Tibial artery (tissue), 4 donors: ENCODE results near the gene QSOX1.

ENCODE experiments used
- DNase-seq, 2 donors: peaks; one replicate each; pipeline ENCODE4 v3.0.0-alpha.2; 2019
- H3K27ac ChIP-seq, 2 donors: fragments of 200-600 bp; sonication (generic) in 1 of 2; 1 replicate in 1 of 2; 2 replicates in 1 of 2; pipeline ENCODE4 v1.5.1; 2018 to 2019; ENCODE audit warnings: mild to moderate bottlenecking in 1 of 2
- H3K27me3 ChIP-seq, 2 donors: fragments of 200-600 bp; sonication (generic) in 1 of 2; one replicate each; pipeline versions ENCODE4 v1.5.1 to v1.6.0; 2016 to 2019
- H3K36me3 ChIP-seq, 3 donors: fragments of 200-600 bp; sonication (generic) in 2 of 3; one replicate each; pipeline ENCODE4 v1.5.1; 2016 to 2019; ENCODE audit warnings: mild to moderate bottlenecking in 2 of 3
- H3K4me1 ChIP-seq, 4 donors: fragments of 200-600 bp; sonication (generic) in 2 of 4; 1 replicate in 3 of 4; 2 replicates in 1 of 4; pipeline ENCODE4 v1.5.1; 2016 to 2019
- H3K4me3 ChIP-seq, 2 donors: fragments of 200-600 bp; sonication (generic) in 1 of 2; 1 replicate in 1 of 2; 2 replicates in 1 of 2; pipeline ENCODE4 v1.5.1; 2018 to 2019; ENCODE audit warnings: mild to moderate bottlenecking in 2 of 2
- H3K9me3 ChIP-seq, 3 donors: fragments of 200-600 bp; sonication (generic) in 1 of 3; one replicate each; pipeline ENCODE4 v1.5.1; 2016 to 2019
- intact Hi-C: fragments of 100-400 bp; cut with DNase I; formaldehyde crosslinking; loops from one replicate; pipeline ENCODE4 v1.15.0; 2023; ENCODE audit warnings: low total_unique reads
- TF ChIP-seq, protein P1 (sequence below), 2 experiments: fragments of 200-600 bp in 1 of 2; fragments of 450-650 bp in 1 of 2; IDR thresholded peaks; one replicate each; pipeline ENCODE4 v1.5.1; 2017 to 2019; ENCODE audit warnings: antibody characterized with exemption in 2 of 2, mild to moderate bottlenecking in 1 of 2, moderate library complexity in 1 of 2

QSOX1 gene

DNA sequence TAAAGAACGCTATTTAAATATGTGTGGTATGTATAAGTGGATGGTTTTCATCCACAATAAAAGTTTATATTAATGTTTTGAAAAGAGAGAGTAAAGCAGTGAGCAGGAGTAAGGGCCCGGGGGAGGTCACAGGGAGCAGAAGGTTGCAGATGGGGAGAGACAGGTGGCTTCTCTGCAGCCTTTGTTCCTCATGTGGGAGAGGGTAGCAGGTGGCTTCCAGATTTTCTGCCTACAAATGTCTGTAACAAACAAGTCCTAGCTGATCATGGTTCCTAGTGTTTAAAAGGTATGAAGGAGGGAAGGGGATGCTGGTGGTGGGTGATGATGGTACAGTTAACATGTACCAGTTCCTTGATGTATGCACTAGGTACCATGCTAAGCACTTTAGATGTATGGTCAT lies 18.8 kb downstream of the QSOX1 start:
- H3K4me1 ChIP-seq: peaks cover 0 to 13% (median 12%) of the 10 kb centered on the region in 4 donors
- TF ChIP-seq, protein P1, sequence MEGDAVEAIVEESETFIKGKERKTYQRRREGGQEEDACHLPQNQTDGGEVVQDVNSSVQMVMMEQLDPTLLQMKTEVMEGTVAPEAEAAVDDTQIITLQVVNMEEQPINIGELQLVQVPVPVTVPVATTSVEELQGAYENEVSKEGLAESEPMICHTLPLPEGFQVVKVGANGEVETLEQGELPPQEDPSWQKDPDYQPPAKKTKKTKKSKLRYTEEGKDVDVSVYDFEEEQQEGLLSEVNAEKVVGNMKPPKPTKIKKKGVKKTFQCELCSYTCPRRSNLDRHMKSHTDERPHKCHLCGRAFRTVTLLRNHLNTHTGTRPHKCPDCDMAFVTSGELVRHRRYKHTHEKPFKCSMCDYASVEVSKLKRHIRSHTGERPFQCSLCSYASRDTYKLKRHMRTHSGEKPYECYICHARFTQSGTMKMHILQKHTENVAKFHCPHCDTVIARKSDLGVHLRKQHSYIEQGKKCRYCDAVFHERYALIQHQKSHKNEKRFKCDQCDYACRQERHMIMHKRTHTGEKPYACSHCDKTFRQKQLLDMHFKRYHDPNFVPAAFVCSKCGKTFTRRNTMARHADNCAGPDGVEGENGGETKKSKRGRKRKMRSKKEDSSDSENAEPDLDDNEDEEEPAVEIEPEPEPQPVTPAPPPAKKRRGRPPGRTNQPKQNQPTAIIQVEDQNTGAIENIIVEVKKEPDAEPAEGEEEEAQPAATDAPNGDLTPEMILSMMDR (IDR thresholded peaks at IDR 0.05): no peak
- H3K4me3 ChIP-seq: no peak overlapping the region
- H3K9me3 ChIP-seq: no peaks in the 10 kb centered on the region
- DNase-seq: no peak
- peaks cover 0 to 7% (median 0%) of the 10 kb centered on the region in 3 donors for H3K36me3 ChIP-seq
- no peaks in the 10 kb centered on the region for H3K27me3 ChIP-seq
- H3K27ac ChIP-seq: peak overlapping the region; percentile 15 to 37
- intact Hi-C loops: no loop called here

DNA sequence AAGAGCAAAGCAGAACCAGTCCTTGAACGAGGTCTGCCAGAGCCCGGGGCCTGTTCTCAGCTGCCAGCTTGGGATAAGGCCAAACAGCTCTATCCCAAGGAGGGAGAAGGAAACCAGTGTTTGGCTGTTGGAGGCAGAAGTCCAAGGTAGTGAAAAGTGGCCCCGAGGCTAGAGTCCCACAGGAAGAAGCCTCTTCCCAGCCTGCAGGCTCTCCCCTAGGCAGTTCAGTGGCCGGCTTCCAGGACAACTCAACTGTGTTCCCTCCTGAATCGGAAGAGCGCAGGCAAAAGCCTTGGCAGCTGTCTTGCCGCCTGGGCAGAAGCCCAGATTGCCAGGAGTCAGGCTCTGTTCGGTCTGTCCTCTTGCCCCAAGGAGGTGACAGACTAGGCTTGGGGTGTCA lies 19.3 kb downstream of the QSOX1 start:
- intact Hi-C loops: no loop called here
- TF ChIP-seq, protein P1 (IDR thresholded peaks at IDR 0.05): no peak
- H3K36me3 ChIP-seq: peaks cover 0 to 7% (median 0%) of the 10 kb centered on the region in 3 donors
- no peaks in the 10 kb centered on the region for H3K9me3 ChIP-seq
- DNase-seq: peak; percentile 65 to 86
- no peak overlapping the region for H3K4me3 ChIP-seq
- H3K27ac ChIP-seq: peak overlapping the region; percentile 15 to 37
- H3K4me1 ChIP-seq: peaks cover 0 to 13% (median 12%) of the 10 kb centered on the region in 4 donors
- no peaks in the 10 kb centered on the region for H3K27me3 ChIP-seq

DNA sequence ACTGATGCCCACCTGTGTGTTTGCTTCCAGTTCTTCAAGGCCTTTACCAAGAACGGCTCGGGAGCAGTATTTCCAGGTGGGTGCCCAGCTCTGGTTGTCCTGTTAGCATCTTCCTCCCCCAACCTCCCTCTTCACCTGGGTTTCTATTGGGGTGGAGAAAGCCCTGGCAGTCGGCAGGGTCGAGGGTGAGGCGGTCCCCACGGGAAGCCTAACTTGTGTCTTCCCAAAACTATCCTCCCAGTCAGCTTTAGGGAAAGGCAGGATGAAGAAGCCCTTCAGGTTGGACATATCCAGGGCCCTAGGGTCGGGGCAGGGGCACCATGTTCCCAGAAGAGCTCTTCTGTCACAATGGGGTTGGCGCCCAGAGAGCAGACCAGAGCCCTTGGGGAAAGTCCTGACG lies 20.6 kb downstream of the QSOX1 start:
- intact Hi-C loops: no loop called here
- no peak for DNase-seq
- no peaks in the 10 kb centered on the region for H3K27me3 ChIP-seq
- H3K36me3 ChIP-seq: peaks cover 0 to 16% (median 0%) of the 10 kb centered on the region in 3 donors
- TF ChIP-seq, protein P1 (IDR thresholded peaks at IDR 0.05): no peak
- H3K9me3 ChIP-seq: no peaks in the 10 kb centered on the region
- H3K27ac ChIP-seq: no peak overlapping the region
- H3K4me1 ChIP-seq: peaks cover 0 to 13% (median 12%) of the 10 kb centered on the region in 4 donors
- H3K4me3 ChIP-seq: no peak overlapping the region

DNA sequence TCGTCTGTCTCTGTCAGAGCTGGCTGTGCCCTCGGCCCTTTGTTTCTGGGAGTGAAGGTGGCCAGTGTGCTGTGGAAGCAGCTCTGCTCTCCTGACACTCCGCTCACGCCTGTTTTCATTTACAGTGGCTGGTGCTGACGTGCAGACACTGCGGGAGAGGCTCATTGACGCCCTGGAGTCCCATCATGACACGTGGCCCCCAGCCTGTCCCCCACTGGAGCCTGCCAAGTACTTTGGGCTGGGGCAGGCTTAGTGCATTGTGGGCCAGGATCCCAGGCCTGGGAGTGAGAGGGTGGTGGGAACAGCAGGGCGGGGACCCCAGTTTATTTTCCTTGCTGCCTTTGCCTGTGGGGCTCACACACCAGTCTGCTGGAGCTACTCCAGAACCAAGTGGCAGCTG lies 21.1 kb downstream of the QSOX1 start:
- intact Hi-C loops: no loop called here
- Histone ChIP-seq H3K27ac (no peak overlapping the region), H3K27me3 (no peaks in the 10 kb centered on the region), H3K4me1 (peaks cover 0 to 13% (median 12%) of the 10 kb centered on the region in 4 donors), H3K36me3 (peaks cover 0 to 17% (median 0%) of the 10 kb centered on the region in 3 donors), H3K9me3 (no peaks in the 10 kb centered on the region), H3K4me3 (no peak overlapping the region)
- no peak for DNase-seq
- TF ChIP-seq, protein P1 (IDR thresholded peaks at IDR 0.05): no peak

- intact Hi-C loops: no loop called here
Observed at GRCh38 chr1:180176965-180177364, 22.3 kb downstream of the QSOX1 start.

More at GRCh38 chr1:180176965-180177364, 22.3 kb downstream of the QSOX1 start:
- Histone ChIP-seq H3K9me3 (no peaks in the 10 kb centered on the region), H3K27me3 (no peaks in the 10 kb centered on the region), H3K4me1 (peaks cover 0 to 13% (median 12%) of the 10 kb centered on the region in 4 donors), H3K4me3 (no peak overlapping the region), H3K27ac (no peak overlapping the region), H3K36me3 (peaks cover 0 to 22% (median 4%) of the 10 kb centered on the region in 3 donors)
- TF ChIP-seq, protein P1 (IDR thresholded peaks at IDR 0.05): no peak
- DNase-seq: no peak
